Occipital lobe (tissue), 2 donors: ENCODE results near the gene CYP1B1. TPM values are rescaled to one million over a fixed set of nuclear protein-coding genes. Genes with fewer than 3 reads are reported as not detected.

Experiments used
- DNase-seq: peaks from one replicate; lab custom pipeline; 2025; lab: John Stamatoyannopoulos, UW
- total RNA-seq: library from RNA; depleted of rRNA; stranded (reverse); fragments of >200 nt; gene quantifications from one replicate; pipeline ENCODE4 v1.2.3, GENCODE V29; 2014

CYP1B1 gene
- total RNA-seq, 1 donor from 2014 or later, result 7.8 TPM

DNA sequence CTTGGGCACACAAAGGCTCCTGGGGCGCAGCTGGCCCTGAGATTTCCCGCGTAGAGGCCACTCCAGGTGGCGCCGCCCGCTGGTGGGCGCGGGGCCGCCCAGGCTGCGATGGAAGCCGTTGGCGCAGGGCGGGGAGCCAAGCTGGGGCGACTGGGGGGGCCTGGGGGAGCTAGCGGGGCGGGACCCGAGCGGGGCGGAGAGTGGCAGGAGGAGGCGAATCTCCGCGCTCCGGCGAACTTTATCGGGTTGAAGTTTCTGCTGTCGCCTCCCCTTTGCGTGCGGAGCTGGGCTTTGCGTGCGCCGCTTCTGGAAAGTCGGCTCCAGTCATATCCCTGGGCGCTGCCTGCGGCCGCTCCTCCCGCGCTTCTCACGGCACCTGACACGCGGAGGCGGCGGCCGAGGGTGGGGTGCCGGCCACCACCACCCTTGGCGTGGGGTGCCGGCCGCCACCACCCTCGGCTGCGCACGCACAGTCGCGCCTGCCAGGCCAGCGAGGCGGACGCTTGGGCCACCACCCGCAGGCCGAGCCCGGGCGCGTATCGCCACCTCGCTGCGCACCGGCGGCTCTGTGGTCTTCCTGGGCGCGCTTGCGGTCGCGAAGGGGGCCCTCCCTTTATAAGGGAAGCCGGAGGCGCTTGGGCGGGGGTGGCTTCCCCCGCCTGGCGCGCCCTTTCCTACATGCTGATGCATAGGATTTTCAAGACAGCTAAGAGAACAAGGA lies 919 bp upstream of the CYP1B1 start:
- no peak for DNase-seq

DNA sequence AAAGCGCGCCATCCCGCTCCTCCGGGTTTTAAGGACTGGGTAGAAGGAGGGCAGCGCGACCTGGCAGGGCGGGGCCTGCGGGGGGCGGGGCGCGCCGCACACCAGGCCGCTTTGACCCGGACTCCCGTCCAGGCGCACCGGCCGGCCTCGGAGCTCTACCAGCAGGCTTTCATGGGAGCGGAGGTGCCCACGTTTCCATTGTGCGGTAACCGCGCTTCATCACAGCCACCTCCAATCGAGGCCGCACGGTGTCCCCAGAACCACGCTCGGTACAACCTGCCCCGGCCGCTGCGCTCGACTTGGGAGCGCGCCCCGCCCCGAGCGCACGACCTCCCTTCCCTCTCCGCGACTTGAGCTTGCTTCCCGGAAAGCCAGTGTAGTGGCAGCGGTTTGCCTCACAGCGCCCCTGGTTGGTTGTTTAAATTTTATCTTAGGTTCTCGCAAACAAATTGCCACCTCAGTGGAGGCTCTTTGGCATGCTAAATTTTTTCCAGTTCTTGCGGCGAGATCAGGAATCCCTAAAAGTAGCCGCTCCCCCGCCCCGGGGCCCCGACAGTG lies 280 bp upstream of the CYP1B1 start:
- no peak for DNase-seq

DNA sequence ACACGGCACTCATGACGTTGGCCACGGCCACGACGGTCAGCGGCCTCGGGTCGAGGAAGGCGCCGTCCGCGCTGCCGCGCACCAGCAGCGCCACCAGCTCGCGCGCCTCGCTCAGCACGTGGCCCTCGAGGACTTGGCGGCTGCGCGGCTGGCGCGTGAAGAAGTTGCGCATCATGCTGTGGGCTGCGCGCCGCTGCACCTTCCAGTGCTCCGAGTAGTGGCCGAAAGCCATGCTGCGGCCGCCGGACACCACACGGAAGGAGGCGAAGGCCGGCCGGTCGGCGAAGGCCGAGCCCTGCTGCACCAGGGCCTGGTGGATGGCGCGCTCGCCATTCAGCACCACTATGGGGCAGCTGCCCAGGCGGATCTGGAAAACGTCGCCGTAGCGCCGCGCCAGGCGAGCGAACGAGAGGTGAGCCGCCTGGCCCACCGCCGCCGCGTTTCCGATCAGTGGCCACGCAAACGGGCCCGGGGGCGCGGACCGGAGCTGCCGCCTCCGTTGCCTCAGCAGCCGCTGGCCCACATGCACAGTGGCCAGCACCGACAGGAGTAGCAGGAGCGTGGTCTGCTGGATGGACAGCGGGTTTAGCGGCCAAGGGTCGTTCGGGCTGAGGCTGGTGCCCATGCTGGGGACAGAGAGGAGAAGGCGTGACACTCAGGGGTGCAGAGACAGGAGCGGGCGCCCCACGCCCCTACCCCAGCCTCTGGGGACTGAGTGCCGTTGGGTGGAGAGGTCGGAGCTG lies 1.0 kb downstream of the CYP1B1 start:
- DNase-seq, result no peak

DNA sequence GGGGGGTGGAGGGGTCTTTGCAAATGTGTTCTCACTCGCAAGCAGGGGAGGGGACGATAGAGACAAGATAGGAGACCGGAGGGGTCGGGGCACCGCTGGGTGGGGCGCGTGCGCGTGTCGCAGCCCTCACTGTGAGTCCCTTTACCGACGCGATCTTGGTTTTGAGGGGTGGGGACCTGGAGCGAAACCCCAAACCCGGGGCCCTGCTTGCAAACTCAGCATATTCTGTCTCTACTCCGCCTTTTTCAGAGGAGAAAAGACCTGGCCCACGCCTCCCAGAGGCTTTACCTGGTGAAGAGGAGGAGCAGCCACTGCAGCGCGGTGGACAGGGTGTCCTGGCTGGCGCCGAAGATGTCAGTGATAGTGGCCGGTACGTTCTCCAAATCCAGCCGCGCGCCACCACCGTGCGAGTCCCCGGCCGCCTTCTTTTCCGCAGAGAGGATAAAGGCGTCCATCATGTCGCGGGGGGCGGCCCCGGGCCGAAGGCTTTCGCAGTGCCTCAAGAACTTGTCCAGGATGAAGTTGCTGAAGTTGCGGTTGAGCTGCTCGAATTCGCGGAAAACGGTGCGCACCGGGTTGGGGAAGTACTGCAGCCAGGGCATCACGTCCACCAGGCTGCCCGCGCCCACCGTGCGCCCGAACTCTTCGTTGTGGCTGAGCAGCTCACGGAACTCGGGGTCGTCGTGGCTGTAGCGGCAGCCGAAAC lies 1.7 kb downstream of the CYP1B1 start:
- no peak for DNase-seq

DNA sequence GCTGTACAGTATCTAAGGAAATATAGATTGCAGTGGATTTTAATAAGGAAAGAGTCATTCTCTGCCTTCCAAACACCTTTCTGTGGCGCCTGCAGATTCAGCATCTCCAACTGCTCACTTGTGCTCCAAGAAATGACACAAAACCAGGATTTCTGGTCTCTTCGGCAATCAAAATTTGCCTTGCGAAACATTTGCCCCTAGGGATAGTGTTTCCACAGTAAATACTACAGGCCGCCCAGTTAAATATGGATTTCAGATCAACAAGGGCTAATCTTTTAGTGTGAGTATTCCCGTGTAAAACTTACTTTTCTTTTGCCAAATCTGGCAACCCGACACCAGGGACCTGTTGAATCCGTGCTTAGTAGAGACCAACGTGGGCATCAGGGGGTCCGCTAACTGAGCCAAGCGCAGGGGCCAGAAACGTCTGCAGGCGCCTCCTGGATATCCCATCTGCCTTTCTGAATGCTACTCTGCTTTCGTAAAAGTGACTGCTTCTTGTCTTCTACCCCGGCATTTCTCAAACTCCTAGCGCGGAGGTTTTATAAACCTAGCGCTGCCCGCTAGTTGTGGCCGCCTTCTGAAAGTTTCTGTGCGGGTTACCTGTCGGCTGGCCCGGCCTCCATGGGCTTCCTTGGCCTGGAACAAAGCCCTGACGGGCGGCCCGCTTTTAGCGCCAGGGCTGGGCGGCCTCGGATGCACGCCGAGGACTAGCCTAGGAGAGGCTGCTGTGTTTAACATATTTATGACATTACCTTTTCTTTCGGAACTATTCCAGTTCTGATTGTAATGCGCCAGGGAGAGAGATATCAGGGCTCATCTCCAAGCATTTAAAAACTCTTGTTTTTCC lies 2.5 kb downstream of the CYP1B1 start:
- DNase-seq, result no peak

DNA sequence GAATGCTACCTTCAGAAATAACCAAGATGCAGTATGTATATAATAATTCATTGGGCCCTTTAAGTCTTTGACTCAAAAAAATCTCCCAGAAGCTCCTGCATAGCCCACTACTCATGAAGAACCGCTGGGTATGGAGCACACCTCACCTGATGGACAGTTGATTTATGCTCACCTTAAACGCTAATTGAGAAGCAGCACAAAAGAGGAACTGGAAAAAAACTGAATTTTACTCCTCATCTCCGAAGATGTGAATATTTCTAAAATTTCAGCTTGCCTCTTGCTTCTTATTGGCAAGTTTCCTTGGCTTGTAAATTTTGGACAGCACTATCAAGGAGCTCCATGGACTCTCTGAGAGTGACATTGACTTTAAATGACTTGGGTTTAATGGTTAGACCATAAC lies 5.5 kb downstream of the CYP1B1 start:
- DNase-seq, result no peak

DNA sequence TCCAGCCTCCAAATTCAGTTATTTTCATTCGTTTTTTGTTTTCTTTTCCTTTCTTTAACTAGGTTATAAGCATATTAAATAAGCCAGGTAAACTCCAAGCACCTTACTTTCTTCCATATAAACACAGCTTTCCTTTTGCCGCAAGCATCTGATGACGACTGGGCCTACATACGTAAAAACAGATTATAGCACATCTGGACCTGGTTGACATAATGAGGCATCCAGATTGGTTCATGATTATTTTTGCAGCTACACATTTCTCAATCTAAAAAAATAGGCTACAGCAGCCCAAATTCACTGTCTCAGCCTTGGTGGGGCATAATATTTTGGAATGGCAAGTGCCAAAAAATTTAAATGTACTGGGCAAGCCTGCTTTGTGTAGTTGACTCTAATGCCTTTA lies 7.7 kb downstream of the CYP1B1 start:
- no peak for DNase-seq

DNA sequence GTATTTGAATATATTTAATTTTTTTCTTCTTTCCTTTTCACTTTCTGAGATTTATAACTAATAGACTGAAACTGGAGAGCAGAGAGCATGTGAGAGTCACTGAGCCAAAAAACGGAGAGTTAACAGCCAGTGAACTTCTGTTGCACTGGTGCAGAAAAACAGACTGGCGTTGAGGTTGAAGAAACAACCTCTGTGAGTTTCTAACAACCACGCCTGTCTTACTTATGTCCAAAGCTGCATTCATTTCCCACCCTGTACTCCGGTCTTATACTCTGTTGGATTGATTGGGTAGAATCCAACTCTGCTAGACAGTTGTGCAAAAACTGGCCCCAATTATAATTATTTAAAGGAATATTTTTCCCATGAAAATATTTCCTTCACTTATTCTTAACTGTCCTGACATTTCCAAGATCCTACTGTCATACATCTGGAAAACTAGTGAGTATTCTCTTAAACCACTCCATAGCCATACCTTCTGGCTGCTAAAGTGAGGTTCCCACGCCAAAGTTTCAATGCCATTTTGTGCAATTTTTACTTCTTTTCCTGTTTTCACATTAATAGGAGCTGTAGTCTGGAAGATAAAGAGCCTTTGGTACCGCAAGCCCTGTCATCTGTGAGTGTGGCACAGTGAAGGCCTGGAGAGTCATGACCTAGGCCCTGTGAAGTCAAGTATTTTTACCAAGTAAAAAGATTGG lies 9.4 kb downstream of the CYP1B1 start:
- no peak for DNase-seq

DNA sequence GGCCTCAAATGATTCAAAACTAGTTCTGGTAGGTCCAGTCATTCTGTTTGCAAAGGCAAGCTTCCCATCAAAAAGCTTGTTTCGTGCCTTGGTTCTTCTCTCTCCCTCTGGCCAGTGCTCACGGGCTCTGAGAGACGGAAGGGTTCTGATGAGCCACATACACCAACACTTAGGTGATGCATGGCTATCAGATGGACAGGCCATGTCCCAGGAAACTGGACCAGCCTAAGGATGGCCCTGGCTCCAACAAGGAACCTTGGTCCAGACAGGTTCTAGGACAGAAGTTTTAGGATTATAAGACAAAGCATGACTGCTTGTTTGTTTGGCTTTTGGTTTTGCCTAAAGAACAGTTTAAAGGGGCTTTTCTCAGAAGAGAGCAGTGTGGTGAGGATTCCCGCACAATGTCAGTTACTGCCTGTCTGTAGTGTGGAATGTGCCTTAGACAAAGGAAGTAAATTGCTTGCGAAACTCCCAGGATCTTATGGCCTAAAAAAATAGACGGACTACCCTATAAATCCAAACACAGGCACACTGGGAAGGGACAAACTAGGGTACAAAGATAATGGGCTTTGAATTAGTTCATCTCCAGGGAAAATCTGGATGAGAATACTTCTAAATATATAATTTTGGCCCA lies 10.3 kb downstream of the CYP1B1 start:
- no peak for DNase-seq

DNA sequence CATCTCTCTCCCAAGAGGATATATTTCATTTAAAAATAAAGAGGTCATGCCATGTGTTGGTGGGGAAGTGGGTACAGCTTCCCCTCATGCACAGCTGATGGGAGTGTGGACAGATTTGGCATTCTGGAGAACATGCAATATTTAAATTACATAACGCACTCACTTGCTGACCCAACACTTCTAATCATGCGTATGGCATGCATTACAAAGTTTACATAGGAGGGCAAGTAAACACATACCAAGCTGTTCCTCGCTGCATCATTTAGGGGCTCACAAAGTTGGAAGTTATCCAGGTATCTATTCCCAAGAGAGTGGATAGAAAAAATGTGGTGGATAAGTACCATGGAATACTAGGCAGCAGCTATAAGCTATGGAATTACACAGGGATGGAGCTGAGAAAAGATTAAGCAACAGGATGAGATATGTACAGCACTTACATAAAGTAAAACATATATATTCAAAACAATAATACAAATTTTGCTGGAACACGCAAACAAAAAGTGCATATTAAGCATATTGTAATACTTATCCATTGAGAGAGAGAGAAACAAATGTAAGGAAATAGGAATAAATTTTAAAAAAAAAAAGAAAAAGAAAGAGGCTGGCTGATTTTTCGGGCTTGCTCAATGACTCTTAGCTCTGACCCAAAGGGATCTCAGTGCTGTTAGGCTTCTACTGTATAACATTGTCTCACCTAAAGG lies 11.0 kb downstream of the CYP1B1 start:
- no peak for DNase-seq

DNA sequence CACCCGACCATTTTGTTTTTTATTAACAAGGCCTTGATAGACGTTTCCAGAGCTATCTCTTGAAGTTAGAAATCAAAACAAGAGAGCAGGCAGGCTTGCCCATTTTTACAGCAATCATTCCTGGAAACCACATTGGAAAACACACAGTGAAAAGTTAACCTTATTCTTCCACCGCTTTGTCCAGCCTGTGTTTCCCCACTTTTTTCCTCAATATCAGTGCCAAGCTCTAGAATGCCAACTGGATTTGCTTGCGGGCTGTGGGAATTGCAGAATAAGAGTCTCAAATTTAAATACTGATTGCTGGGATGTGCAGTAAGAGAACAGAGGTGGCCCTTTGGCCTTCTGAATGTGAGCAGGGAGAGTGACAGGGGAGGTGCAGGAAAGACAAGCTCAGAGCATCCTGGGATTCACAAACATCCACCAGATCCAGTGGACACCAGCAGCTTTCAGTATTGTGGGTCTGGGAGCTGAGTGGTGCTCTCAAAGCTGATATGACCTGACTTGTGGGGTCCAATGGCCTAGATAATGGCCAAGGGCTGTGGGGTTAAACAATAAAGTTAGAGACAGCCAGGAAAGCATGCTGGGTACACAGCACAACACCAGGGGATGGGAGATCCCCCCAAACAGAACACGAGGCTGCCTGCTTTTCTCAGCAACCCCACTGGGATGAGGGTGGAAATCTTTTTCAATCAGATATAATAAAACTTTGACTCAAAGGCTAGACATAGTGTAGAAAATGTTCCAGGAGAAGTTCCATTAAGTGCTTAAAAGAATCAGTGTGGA lies 15.5 kb downstream of the CYP1B1 start:
- no peak for DNase-seq

DNA sequence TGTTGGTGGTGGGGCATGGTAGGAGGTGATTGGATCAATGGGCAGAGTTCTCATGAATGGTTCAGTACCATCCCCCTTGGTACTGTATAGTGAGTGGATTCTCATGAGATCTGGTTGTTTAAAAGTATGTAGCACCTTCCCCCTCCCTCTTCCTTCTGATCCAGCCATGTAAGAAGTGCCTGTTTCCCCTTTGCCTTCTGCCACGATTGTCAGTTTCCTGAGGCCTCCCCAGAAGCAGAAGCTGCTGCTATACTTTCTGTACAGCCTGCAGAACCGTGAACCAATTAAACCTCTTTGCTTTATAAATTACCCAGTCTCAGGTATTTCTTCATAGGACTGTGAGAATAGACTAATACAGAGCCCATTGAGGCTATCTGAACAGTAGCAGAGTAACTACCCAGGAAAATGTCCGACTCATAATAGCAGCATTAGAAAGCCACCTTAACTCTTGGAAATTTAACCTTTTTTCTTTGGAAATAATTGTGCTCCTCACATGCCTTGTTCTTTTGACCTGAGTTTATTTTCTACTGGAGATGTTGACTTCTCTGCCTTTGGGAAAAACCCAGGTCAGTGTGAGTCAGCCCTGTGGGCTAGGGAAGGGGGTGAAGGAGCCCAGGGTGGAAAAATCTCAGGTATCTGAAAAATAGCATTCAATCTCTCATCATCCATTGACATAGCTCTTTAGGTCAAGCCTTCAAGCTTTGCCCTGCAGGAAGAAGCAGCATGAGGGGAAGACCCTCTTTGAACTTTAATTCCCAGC lies 18.1 kb downstream of the CYP1B1 start:
- DNase-seq, result no peak

DNA sequence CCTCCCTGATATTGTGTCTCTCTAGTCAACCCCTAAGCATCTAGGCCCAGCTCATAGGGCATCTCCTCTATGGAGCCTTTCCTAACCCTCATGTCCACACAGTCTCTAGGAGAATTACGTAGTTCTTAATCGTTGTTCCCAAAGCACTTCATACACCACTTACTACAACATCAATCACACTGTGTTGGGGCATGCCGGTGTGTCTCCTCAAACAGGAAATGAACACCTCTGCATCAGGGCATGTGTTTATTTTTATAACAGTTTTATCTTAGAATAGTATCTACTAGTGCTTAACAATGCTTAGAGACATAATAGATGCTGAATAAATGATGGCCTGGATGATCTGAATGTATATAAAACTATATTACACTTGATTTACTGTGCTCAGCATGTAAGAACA lies 19.7 kb downstream of the CYP1B1 start:
- no peak for DNase-seq

DNA sequence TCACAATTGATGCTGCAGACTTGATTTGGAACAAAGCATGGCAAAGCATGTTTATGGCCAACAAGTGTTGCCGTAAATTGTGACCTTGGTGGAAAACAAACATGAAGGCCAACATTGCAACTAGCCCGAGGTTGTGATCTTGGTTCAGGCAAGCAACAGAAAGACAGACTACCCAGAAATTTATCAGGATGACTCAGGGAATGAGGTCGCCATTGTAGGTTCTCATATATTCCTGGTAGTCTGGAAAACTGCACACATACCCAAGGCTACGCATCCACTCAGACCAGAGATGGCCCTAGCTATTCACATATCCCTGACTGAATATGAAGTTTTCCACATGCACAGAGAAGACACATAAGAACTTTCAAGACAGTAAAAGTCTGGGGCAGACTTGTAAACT lies 30.1 kb downstream of the CYP1B1 start:
- DNase-seq, result no peak

DNA sequence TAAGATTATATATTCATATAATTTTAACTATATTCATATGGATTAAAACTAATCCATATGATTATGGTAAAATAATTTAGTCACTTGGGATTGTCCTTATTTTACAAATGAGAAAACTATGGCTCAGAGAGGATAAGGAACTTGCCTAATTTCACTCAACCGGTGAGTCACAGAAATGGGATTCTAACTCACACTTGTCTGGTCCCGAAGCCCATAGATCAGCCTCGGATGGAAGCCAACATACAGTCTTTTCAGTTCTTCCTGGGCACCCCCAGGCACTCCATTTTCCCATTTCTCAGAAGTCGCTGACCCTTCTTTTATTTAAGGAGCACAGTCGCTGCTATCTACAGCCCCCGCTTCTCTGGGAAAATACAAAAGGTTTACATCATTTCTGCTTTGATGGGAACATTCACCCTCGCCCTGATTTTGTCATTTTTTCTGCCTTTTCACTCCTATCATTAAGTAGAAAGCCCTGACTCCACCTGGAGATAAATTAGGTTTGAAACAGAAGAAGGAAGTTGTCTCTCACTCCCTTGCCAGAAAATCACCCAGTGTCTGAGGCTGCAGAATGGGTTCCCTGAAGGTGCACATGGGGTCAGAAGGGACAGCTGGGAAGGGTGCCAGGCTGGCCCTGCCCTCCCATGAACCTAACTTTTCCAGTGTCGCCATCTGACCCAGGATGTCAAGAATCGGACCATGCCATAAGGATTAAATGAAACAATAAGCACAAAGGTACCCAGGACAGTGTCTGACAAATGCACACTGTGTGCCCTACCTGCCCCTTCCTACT lies 36.6 kb downstream of the CYP1B1 start:
- no peak for DNase-seq

DNA sequence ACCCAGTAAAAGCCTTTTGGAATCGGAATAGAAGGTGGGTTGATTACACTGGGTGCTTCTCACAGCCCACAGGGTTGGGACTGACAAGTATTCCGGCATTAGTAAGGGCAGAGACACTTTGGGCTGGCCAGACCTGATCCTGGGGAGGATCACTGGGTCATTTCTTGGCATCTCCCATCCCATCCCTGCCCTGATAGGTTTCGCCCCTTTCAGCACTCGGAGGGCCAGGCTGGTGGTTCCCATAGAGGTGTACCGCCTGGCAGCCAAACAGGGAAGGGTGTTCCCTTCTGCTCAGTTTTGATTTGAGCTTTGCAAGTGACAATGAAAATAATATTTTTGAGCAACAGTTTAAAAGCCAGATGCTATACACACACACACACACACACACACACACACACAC lies 37.3 kb downstream of the CYP1B1 start:
- no peak for DNase-seq
